HEK293T (cell line): ENCODE results near the gene SYT15.

Experiments used
- CTCF ChIA-PET: fragments of 350-600 bp; formaldehyde crosslinking; extraction: SDS; loops from one replicate; lab custom pipeline; 2021; ENCODE audit warnings: antibody characterized with exemption, inconsistent platforms; lab: Yijun Ruan, JAX
- POLR2A ChIA-PET: fragments of 350-600 bp; formaldehyde crosslinking; extraction: SDS; loops from one replicate; lab custom pipeline; 2020; ENCODE audit warnings: antibody characterized with exemption, inconsistent platforms; lab: Yijun Ruan, JAX
- DNase-seq: peaks from one replicate; pipeline ENCODE4 v3.0.0; 2012; ENCODE audit warnings: mixed read lengths; ENCODE audit errors: extremely low spot score
- ARNT ChIP-seq: fragments of 450-650 bp; IDR thresholded peaks from 2 replicates; pipeline ENCODE4 v1.6.1; 2017; ENCODE audit warnings: mild to moderate bottlenecking
- BHLHE40 ChIP-seq: fragments of 450-650 bp; IDR thresholded peaks from 2 replicates; pipeline ENCODE4 v1.6.1; 2016; ENCODE audit warnings: mild to moderate bottlenecking, moderate library complexity, borderline replicate concordance
- CTBP1 ChIP-seq: fragments of 450-650 bp; IDR thresholded peaks from 2 replicates; pipeline ENCODE4 v1.6.1; 2016; ENCODE audit warnings: borderline replicate concordance
- ELF4 ChIP-seq: fragments of 450-650 bp; IDR thresholded peaks from 2 replicates; pipeline ENCODE4 v1.6.1; 2017; ENCODE audit warnings: antibody characterized with exemption
- FOXK2 ChIP-seq: fragments of 450-650 bp; IDR thresholded peaks from 2 replicates; pipeline ENCODE4 v1.6.1; 2016; ENCODE audit warnings: mild to moderate bottlenecking
- FOXM1 ChIP-seq: fragments of 450-650 bp; IDR thresholded peaks from 2 replicates; pipeline ENCODE4 v1.6.1; 2017; ENCODE audit warnings: mild to moderate bottlenecking, borderline replicate concordance
- HDGF ChIP-seq: fragments of 450-650 bp; IDR thresholded peaks from 2 replicates; pipeline ENCODE4 v1.6.1; 2017; ENCODE audit warnings: antibody characterized with exemption, borderline replicate concordance
- L3MBTL2 ChIP-seq: fragments of 450-650 bp; conservative IDR thresholded peaks from 2 replicates; pipeline ENCODE4 v1.6.1; 2016; ENCODE audit warnings: mild to moderate bottlenecking
- LEF1 ChIP-seq: fragments of 450-650 bp; IDR thresholded peaks from 2 replicates; pipeline ENCODE4 v1.6.1; 2017; ENCODE audit warnings: mild to moderate bottlenecking, borderline replicate concordance
- NFRKB ChIP-seq: fragments of 450-650 bp; IDR thresholded peaks from 2 replicates; pipeline ENCODE4 v1.6.1; 2016; ENCODE audit warnings: mild to moderate bottlenecking, moderate library complexity
- PKNOX1 ChIP-seq: fragments of 450-650 bp; IDR thresholded peaks from 2 replicates; pipeline ENCODE4 v1.6.1; 2016
- SP1 ChIP-seq: fragments of 450-650 bp; IDR thresholded peaks from 2 replicates; pipeline ENCODE4 v1.6.1; 2017
- SUZ12 ChIP-seq: fragments of 450-650 bp; IDR thresholded peaks from 2 replicates; pipeline ENCODE4 v1.6.1; 2016; ENCODE audit warnings: mild to moderate bottlenecking
- TARDBP ChIP-seq: fragments of 450-650 bp; IDR thresholded peaks from 2 replicates; pipeline ENCODE4 v1.6.1; 2016
- ZNF384 ChIP-seq: fragments of 450-650 bp; IDR thresholded peaks from 2 replicates; pipeline ENCODE4 v1.6.1; 2016

The SYT15 gene

GRCh38 chr10:46541735-46542566 is 37.0 kb upstream of the SYT15 start:
- TF ChIP-seq LEF1: no peak
- no peak for TF ChIP-seq FOXK2
- no peak for TF ChIP-seq SUZ12
- no peak for TF ChIP-seq NFRKB
- TF ChIP-seq ELF4: no peak
- TF ChIP-seq FOXM1: no peak
- TF ChIP-seq ARNT: no peak
- TF ChIP-seq L3MBTL2: no peak
- no peak for DNase-seq
- ChIA-PET POLR2A (no interaction called here), CTCF (no interaction called here)

DNA sequence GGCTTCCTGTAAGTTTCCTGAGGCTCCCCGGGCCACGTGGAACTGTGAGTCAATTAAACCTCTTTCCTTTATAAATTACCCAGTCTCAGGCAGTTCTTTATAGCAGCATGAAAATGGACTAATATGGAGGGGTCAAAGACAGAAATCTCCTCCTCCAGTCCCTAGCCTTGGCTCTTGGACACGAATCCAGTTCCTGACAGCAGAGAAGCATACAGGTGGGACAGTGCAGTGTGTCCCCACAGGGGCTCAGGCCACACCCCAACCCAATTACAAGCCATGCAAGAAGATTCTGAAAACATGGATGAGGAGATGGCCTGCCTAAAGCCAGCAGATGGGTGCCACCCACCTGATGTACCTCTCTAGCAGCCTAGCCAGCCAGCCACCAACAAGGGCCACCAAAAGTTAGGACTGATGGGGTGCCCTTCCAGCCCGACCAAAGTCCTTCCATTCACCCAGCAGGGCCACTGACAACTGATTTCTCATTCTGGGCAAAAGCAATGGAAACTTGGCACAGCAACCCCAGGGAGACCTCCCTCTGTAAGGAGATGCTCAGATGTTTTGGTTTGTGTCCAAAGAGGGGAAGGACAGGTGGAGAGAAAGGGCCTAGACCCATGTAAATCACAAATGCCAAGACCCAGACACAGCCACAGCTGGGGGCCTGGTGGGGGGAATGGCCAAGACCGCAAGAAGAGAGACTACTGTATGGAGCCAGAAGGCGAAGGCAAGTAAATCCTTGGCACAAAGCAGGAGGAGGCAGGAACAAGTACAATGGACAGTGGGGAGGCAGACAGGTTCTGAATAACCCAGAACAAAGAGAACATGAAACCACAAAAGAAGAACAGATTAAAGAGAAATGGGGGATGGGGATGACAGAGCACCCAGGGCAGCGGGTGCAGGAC is 36.1 kb upstream of the SYT15 start:
- TF ChIP-seq ARNT (no peak), FOXM1 (no peak), NFRKB (no peak), SP1 (no peak), ZNF384 (no peak), LEF1 (no peak)
- CTCF ChIA-PET: no interaction called here
- POLR2A ChIA-PET: no interaction called here
- no peak for DNase-seq

DNA sequence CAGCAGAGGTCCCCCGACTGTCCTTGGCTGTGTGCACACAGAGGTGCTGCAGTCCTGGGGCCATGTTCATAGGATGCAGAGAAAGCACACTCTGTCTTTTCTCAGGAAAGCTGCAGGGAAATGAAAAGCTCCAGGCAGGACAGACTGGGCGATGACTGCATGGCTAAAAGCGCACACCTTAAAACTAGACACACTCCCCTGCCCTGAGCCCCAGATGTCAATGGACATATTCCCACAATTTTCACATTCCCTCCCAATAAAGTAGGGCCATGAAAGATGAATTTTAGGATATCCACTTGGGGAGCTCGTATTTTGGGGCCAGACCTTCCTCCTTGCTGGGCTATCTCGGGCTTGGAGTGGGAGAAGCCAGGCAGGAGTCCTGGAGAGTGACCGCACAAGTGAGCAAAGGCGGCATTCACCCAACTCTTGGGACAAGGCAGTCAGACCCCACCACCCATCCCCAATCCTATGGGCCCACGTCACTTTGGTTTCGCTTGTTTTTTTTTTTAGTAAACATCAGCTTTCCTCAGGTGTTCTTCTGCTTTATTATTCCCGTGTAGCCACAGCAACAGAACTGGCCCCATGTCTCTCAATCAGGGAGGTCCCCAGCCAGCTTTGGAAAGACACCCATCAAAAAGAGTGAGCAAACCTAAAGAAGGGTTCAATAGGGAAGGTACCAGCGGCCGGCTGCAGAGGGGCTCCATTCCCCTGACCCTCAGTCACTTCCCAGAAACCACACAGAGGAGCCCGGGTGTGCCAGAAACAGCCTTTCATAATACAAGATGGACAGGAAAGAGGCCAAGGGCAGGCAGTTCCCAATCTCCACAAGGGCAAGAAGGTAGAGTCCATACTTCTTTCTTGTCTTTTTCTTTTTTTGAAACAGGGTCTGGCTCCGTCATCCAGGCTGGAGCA is 35.2 kb upstream of the SYT15 start:
- ChIA-PET CTCF (interaction anchor here (0.6 to 1.1 kb wide), 2 partner anchors 13 to 16 kb away, joined by 3 to 4 read pairs; no protein-coding TSS in a partner anchor), POLR2A (no interaction called here)
- TF ChIP-seq SUZ12: no peak
- DNase-seq: no peak

DNA sequence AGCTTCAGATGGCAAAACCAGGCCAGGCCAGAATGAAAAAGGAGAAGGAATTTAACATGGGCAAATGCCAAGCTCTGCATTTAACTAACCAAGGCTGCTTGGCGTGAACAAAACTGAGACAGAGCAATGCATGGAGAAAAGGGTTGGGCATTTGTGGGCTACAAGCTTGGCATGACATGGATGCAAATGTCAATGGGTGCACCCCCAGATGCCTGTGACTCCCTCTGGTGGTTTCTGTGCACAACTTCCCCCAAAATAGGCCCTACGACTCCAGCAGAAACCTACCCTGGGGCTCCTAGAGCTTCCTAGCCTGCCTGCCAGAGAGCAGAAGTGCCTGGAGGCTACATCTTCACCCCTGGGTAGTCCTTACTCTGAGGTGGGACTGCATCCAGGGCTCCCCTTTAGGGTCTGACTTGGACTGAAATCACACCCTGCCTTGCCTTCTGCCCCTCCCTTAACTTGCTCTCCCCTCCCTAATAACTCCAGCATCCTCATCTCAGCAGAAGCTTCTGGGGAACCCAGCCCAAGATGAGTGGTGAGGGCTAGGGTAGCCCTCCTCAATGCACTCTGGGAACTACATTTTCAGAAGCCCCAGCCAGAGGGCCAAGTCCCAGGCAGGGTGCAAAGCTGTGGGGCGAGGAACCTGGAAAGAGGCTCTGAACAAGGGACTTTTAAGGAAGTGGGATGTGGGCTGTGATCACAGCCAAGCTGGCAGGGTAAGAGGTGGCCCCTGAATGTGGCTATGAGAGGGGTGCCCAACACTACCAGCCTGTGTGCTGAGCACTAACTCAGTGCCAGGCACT is 33.7 kb upstream of the SYT15 start:
- DNase-seq: no peak
- ChIA-PET CTCF (interaction anchor here (1.9 kb wide), 1 partner anchor 12 kb away, joined by 5 read pairs; the partner anchor contains the start of gene GPRIN2), POLR2A (no interaction called here)
- TF ChIP-seq TARDBP (no peak), LEF1 (no peak), L3MBTL2 (no peak), PKNOX1 (no peak), SUZ12 (no peak)

- TF ChIP-seq ARNT (no peak), SUZ12 (no peak), LEF1 (no peak), ZNF384 (no peak), CTBP1 (no peak), L3MBTL2 (no peak), FOXK2 (no peak), NFRKB (no peak), FOXM1 (no peak), HDGF (no peak), BHLHE40 (no peak), SP1 (no peak), TARDBP (no peak)
- no peak for DNase-seq
- ChIA-PET POLR2A (no interaction called here), CTCF (interaction anchor here (1.9 kb wide), 1 partner anchor 11 kb away, joined by 5 read pairs; the partner anchor contains the start of gene GPRIN2)
These were observed 32.9 kb upstream of the SYT15 start for GRCh38 chr10:46545861-46546590.
